ENCODE measurements around the gene ATP6AP1. TPM values are rescaled to one million over a fixed set of nuclear protein-coding genes. Genes with fewer than 3 reads are reported as not detected.

Gene ATP6AP1
- total and polyA plus RNA-seq, 2 experiments from 2014 or later: 37.7 to 52.1 TPM

DNA sequence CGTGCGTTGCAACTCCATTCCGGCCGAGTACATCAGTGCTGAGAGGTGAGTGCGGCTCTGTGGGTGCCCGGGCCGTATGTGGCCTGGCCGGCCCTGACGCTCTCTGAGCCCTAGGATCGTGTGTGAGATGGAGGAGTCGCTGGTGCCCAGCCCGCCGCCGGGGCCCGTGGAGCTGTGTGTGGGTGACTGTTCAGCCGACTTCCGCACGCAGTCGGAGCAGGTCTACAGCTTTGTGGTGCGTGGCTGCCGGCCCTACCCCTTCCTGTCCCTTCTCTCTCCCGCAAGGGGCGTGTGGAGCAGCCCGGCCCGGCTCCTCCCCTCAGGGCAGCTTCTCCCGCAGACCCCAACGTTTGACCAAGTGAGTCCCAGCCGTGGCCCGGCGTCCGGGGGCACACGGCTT, 37.6 kb downstream of the ATP6AP1 start:
- no peaks in the 10 kb centered on the region for H3K79me2 ChIP-seq (replicated peaks; ENCODE audit: insufficient read depth)
- H3K4me1 ChIP-seq (ENCODE audit: insufficient read depth): no peaks in the 10 kb centered on the region
- no peaks in the 10 kb centered on the region for H3K9me3 Mint-ChIP-seq
- TF ChIP-seq NANOG (IDR thresholded peaks at IDR 0.05; ENCODE audit: borderline replicate concordance): no peak
- no peak for TF ChIP-seq JUNB (IDR thresholded peaks at IDR 0.05; ENCODE audit: unreplicated experiment)
- no peak for TF ChIP-seq ZNF114 (CRISPR knock-in tag; IDR thresholded peaks at IDR 0.05)
- TF ChIP-seq, protein P1, sequence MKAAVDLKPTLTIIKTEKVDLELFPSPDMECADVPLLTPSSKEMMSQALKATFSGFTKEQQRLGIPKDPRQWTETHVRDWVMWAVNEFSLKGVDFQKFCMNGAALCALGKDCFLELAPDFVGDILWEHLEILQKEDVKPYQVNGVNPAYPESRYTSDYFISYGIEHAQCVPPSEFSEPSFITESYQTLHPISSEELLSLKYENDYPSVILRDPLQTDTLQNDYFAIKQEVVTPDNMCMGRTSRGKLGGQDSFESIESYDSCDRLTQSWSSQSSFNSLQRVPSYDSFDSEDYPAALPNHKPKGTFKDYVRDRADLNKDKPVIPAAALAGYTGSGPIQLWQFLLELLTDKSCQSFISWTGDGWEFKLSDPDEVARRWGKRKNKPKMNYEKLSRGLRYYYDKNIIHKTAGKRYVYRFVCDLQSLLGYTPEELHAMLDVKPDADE (IDR thresholded peaks at IDR 0.05): no peak
- no peak for TF ChIP-seq EZH2 (IDR thresholded peaks at IDR 0.05; ENCODE audit: low read depth, unreplicated experiment)
- TF ChIP-seq ZNF331 (CRISPR knock-in tag; IDR thresholded peaks at IDR 0.05; ENCODE audit: low read depth): no peak
- no peak for TF ChIP-seq EZH2phosphoT487 (IDR thresholded peaks at IDR 0.05; ENCODE audit: unreplicated experiment)
- TF ChIP-seq POLR2AphosphoS5 (IDR thresholded peaks at IDR 0.05; ENCODE audit: low read depth): no peak
- no peak overlapping the region for H3K4me3 Mint-ChIP-seq
- ATAC-seq (no peak), DNase-seq (ENCODE audit: low spot score) (no peak)
- H4K20me1 ChIP-seq (replicated peaks; ENCODE audit: insufficient read depth): no peaks in the 10 kb centered on the region
- no peaks in the 10 kb centered on the region for H3K27me3 Mint-ChIP-seq (ENCODE audit: insufficient read depth, low read depth, poor library complexity)
- no peak overlapping the region for H3K4me2 ChIP-seq
- no peak overlapping the region for H3K27ac Mint-ChIP-seq
- no peak overlapping the region for H3K27ac ChIP-seq (ENCODE audit: low read depth)
- H3K9me2 ChIP-seq (ENCODE audit: insufficient read depth): no peaks in the 10 kb centered on the region
- no peak overlapping the region for H3K4me3 ChIP-seq
- no peak overlapping the region for H2AFZ ChIP-seq
- H3K36me3 ChIP-seq (ENCODE audit: insufficient read depth): no peaks in the 10 kb centered on the region
- H3K4me1 Mint-ChIP-seq: no peaks in the 10 kb centered on the region
- no peaks in the 10 kb centered on the region for H3F3A ChIP-seq (replicated peaks; ENCODE audit: low read depth)
- H3K36me3 Mint-ChIP-seq (ENCODE audit: low read depth): peaks cover 12% of the 10 kb centered on the region
- no peaks in the 10 kb centered on the region for H3K27me3 ChIP-seq (ENCODE audit: insufficient read depth)

DNA sequence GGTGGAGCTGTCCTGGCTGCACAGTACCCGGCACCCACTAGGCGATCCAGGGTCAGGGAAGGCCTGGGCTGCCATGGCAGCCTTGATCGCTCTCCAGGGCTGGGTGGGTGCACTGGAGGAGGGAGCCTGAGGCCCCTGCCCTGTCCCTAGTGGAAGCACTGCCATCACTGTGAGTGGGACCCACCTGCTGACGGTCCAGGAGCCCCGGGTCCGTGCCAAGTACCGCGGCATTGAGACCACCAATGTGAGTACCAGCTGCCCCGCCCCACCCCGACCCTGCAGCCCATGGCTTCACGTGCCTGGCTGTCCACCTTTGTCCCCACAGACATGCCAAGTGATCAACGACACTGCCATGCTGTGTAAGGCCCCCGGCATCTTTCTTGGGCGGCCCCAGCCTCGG, 38.4 kb downstream of the ATP6AP1 start:
- no peak for DNase-seq (ENCODE audit: low spot score)
- Mint-ChIP-seq H3K4me3 (no peak overlapping the region), H3K27ac (no peak overlapping the region), H3K9me3 (no peaks in the 10 kb centered on the region), H3K4me1 (no peaks in the 10 kb centered on the region), H3K27me3 (ENCODE audit: insufficient read depth, low read depth, poor library complexity) (peaks cover 2% of the 10 kb centered on the region), H3K36me3 (ENCODE audit: low read depth) (peaks cover 8% of the 10 kb centered on the region)
- Histone ChIP-seq H4K20me1 (replicated peaks; ENCODE audit: insufficient read depth) (no peaks in the 10 kb centered on the region; the same call in 1 of the 2 replicates), H3K27me3 (ENCODE audit: insufficient read depth) (no peaks in the 10 kb centered on the region), H3K4me3 (no peak overlapping the region), H3K79me2 (replicated peaks; ENCODE audit: insufficient read depth) (no peaks in the 10 kb centered on the region), H3K36me3 (ENCODE audit: insufficient read depth) (no peaks in the 10 kb centered on the region), H3K4me1 (ENCODE audit: insufficient read depth) (no peaks in the 10 kb centered on the region), H3K4me2 (no peak overlapping the region), H3K27ac (ENCODE audit: low read depth) (no peak overlapping the region), H3F3A (replicated peaks; ENCODE audit: low read depth) (no peaks in the 10 kb centered on the region), H2AFZ (no peak overlapping the region), H3K9me2 (ENCODE audit: insufficient read depth) (no peaks in the 10 kb centered on the region)
- ATAC-seq: no peak
- TF ChIP-seq, protein P2, sequence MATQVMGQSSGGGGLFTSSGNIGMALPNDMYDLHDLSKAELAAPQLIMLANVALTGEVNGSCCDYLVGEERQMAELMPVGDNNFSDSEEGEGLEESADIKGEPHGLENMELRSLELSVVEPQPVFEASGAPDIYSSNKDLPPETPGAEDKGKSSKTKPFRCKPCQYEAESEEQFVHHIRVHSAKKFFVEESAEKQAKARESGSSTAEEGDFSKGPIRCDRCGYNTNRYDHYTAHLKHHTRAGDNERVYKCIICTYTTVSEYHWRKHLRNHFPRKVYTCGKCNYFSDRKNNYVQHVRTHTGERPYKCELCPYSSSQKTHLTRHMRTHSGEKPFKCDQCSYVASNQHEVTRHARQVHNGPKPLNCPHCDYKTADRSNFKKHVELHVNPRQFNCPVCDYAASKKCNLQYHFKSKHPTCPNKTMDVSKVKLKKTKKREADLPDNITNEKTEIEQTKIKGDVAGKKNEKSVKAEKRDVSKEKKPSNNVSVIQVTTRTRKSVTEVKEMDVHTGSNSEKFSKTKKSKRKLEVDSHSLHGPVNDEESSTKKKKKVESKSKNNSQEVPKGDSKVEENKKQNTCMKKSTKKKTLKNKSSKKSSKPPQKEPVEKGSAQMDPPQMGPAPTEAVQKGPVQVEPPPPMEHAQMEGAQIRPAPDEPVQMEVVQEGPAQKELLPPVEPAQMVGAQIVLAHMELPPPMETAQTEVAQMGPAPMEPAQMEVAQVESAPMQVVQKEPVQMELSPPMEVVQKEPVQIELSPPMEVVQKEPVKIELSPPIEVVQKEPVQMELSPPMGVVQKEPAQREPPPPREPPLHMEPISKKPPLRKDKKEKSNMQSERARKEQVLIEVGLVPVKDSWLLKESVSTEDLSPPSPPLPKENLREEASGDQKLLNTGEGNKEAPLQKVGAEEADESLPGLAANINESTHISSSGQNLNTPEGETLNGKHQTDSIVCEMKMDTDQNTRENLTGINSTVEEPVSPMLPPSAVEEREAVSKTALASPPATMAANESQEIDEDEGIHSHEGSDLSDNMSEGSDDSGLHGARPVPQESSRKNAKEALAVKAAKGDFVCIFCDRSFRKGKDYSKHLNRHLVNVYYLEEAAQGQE (IDR thresholded peaks at IDR 0.05; ENCODE audit: unreplicated experiment): no peak
- TF ChIP-seq NANOG (IDR thresholded peaks at IDR 0.05; ENCODE audit: borderline replicate concordance) (no peak), EZH2phosphoT487 (IDR thresholded peaks at IDR 0.05; ENCODE audit: unreplicated experiment) (no peak), ZNF331 (CRISPR knock-in tag; IDR thresholded peaks at IDR 0.05; ENCODE audit: low read depth) (no peak)
- TF ChIP-seq, protein P3, sequence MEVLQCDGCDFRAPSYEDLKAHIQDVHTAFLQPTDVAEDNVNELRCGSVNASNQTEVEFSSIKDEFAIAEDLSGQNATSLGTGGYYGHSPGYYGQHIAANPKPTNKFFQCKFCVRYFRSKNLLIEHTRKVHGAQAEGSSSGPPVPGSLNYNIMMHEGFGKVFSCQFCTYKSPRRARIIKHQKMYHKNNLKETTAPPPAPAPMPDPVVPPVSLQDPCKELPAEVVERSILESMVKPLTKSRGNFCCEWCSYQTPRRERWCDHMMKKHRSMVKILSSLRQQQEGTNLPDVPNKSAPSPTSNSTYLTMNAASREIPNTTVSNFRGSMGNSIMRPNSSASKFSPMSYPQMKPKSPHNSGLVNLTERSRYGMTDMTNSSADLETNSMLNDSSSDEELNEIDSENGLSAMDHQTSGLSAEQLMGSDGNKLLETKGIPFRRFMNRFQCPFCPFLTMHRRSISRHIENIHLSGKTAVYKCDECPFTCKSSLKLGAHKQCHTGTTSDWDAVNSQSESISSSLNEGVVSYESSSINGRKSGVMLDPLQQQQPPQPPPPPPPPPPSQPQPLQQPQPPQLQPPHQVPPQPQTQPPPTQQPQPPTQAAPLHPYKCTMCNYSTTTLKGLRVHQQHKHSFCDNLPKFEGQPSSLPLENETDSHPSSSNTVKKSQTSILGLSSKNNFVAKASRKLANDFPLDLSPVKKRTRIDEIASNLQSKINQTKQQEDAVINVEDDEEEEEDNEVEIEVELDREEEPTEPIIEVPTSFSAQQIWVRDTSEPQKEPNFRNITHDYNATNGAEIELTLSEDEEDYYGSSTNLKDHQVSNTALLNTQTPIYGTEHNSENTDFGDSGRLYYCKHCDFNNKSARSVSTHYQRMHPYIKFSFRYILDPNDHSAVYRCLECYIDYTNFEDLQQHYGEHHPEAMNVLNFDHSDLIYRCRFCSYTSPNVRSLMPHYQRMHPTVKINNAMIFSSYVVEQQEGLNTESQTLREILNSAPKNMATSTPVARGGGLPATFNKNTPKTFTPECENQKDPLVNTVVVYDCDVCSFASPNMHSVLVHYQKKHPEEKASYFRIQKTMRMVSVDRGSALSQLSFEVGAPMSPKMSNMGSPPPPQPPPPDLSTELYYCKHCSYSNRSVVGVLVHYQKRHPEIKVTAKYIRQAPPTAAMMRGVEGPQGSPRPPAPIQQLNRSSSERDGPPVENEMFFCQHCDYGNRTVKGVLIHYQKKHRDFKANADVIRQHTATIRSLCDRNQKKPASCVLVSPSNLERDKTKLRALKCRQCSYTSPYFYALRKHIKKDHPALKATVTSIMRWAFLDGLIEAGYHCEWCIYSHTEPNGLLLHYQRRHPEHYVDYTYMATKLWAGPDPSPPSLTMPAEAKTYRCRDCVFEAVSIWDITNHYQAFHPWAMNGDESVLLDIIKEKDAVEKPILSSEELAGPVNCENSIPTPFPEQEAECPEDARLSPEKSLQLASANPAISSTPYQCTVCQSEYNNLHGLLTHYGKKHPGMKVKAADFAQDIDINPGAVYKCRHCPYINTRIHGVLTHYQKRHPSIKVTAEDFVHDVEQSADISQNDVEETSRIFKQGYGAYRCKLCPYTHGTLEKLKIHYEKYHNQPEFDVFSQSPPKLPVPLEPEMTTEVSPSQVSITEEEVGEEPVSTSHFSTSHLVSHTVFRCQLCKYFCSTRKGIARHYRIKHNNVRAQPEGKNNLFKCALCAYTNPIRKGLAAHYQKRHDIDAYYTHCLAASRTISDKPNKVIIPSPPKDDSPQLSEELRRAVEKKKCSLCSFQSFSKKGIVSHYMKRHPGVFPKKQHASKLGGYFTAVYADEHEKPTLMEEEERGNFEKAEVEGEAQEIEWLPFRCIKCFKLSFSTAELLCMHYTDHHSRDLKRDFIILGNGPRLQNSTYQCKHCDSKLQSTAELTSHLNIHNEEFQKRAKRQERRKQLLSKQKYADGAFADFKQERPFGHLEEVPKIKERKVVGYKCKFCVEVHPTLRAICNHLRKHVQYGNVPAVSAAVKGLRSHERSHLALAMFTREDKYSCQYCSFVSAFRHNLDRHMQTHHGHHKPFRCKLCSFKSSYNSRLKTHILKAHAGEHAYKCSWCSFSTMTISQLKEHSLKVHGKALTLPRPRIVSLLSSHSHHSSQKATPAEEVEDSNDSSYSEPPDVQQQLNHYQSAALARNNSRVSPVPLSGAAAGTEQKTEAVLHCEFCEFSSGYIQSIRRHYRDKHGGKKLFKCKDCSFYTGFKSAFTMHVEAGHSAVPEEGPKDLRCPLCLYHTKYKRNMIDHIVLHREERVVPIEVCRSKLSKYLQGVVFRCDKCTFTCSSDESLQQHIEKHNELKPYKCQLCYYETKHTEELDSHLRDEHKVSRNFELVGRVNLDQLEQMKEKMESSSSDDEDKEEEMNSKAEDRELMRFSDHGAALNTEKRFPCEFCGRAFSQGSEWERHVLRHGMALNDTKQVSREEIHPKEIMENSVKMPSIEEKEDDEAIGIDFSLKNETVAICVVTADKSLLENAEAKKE (CRISPR knock-in tag; IDR thresholded peaks at IDR 0.05): no peak
